ENCODE data around the gene COLEC12.
"Not testable (repeated sequence)": the region's sequence is repeated elsewhere in the genome, so short reads cannot be mapped to it uniquely, and the experiment has no call there.

The COLEC12 gene

DNA sequence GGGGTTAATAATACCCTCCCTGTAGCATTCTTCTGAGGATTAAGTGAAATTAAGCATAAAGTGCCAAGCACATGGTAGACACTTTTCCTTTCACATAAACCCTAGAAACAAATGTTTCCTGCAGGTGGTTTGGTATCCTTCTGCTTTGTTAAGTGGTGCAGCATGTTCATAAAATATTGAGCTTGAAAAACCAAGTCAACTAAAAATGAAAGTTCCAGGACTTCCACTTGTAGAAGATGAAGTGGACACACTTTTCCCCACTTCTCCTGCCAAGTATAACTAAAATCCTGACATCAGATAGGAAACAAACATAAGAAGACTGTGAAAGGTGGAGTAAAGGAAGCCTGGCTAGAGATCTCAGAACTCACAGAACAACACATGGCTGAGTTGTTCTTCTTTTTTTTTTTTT, 90.5 kb downstream of the COLEC12 start:
- Mint-ChIP-seq H3K4me3 (no peak overlapping the region), H3K9me3 (peaks cover 20% of the 10 kb centered on the region), H3K4me1 (peaks cover 10% of the 10 kb centered on the region), H3K27ac (no peak overlapping the region), H3K36me3 (ENCODE audit: low read depth) (peaks cover 22% of the 10 kb centered on the region), H3K27me3 (ENCODE audit: low read depth) (no peaks in the 10 kb centered on the region)
- no peak for TF ChIP-seq CTCF (IDR thresholded peaks at IDR 0.05; ENCODE audit: unreplicated experiment in 3 of 3)

GRCh38 chr18:408367-408766, 92.1 kb downstream of the COLEC12 start:
- Mint-ChIP-seq H3K36me3 (ENCODE audit: low read depth) (peaks cover 33% of the 10 kb centered on the region), H3K4me3 (no peak overlapping the region), H3K9me3 (peaks cover 26% of the 10 kb centered on the region), H3K27ac (no peak overlapping the region), H3K27me3 (ENCODE audit: low read depth) (no peaks in the 10 kb centered on the region), H3K4me1 (peaks cover 10% of the 10 kb centered on the region)
- no peak for TF ChIP-seq CTCF (IDR thresholded peaks at IDR 0.05; ENCODE audit: unreplicated experiment in 3 of 3)

- no peaks in the 10 kb centered on the region for H3K27me3 Mint-ChIP-seq (ENCODE audit: low read depth)
- no peak for TF ChIP-seq CTCF (IDR thresholded peaks at IDR 0.05; ENCODE audit: unreplicated experiment in 3 of 3)
Measured at GRCh38 chr18:407626-408224, 92.8 kb downstream of the COLEC12 start.

GRCh38 chr18:407191-407590, 93.3 kb downstream of the COLEC12 start:
- Mint-ChIP-seq H3K36me3 (ENCODE audit: low read depth) (peaks cover 43% of the 10 kb centered on the region), H3K4me1 (peaks cover 10% of the 10 kb centered on the region), H3K27ac (peak overlapping the region in 2 of 3 experiments; percentile 10 to 29), H3K4me3 (no peak overlapping the region), H3K9me3 (peaks cover 26% of the 10 kb centered on the region), H3K27me3 (ENCODE audit: low read depth) (no peaks in the 10 kb centered on the region)
- TF ChIP-seq CTCF (IDR thresholded peaks at IDR 0.05; ENCODE audit: unreplicated experiment in 3 of 3): no peak

More at GRCh38 chr18:407626-408224, 92.8 kb downstream of the COLEC12 start:
- Mint-ChIP-seq H3K4me3 (no peak overlapping the region), H3K36me3 (ENCODE audit: low read depth) (peaks cover 38% of the 10 kb centered on the region), H3K4me1 (peaks cover 10% of the 10 kb centered on the region), H3K27ac (peak overlapping the region in 1 of 3 experiments; percentile 29), H3K9me3 (peaks cover 26% of the 10 kb centered on the region)

DNA sequence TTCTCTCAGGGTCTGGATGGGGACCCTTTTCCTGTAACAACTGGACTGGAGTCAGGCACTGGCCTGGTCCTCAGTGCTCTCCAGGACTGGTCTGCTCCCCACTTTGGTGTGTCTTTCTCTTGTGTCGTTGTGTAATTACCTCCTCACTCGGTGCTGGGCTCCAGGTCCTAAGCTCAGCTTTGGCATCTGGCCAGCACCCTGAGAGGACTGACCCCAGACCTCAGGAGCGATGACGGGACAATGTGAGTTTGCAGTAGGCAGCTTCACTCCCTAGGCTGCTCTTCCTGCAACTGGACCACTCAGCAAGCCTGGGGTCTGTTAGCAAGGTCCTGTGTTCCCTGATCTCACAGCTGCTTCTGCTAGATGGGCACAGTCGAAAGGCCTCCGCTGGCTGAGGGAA, 93.8 kb downstream of the COLEC12 start:
- H3K36me3 Mint-ChIP-seq (ENCODE audit: low read depth): peaks cover 44% of the 10 kb centered on the region
- H3K4me3 Mint-ChIP-seq: no peak overlapping the region
- H3K4me1 Mint-ChIP-seq: peaks cover 10% of the 10 kb centered on the region
- no peak for TF ChIP-seq CTCF (IDR thresholded peaks at IDR 0.05; ENCODE audit: unreplicated experiment in 3 of 3)
- H3K27me3 Mint-ChIP-seq (ENCODE audit: low read depth): no peaks in the 10 kb centered on the region
- no peak overlapping the region for H3K27ac Mint-ChIP-seq
- H3K9me3 Mint-ChIP-seq: peaks cover 24% of the 10 kb centered on the region

DNA sequence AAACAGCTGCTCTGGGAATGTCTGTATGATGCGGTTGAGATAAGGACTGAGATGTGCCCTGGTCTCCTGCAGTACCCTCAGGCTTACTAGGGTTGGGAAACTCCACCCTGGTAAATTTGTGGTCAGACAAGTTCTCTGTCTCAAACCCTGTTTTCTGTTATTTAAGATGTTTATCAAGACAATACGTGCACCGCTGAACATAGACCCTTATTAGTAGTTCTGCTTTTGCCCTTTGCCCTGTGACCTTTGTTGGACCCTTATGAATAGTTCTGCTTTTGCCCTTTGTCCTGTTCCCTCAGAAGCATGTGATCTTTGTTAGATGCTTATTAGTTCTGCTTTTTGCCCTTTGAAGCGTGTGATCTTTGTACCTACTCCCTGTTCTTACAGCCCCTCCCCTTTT, 95.5 kb downstream of the COLEC12 start:
- Mint-ChIP-seq H3K36me3 (ENCODE audit: low read depth) (peaks cover 41% of the 10 kb centered on the region), H3K4me1 (peaks cover 18% of the 10 kb centered on the region), H3K9me3 (peaks cover 26% of the 10 kb centered on the region)
- H3K27me3 Mint-ChIP-seq (ENCODE audit: low read depth); H3K4me3 Mint-ChIP-seq; H3K27ac Mint-ChIP-seq: not testable (repeated sequence)

Measured in nephron (organoid).